Measurements from ENCODE around the gene GSTP1. TPM values are rescaled to one million over a fixed set of nuclear protein-coding genes. Genes with fewer than 3 reads are reported as not detected.
A peak's percentile ranks its signal among the peaks of the same experiment; 100 is the strongest.

The GSTP1 gene
- total RNA-seq, 4 donors from 2014 or later, result 469 to 810 (median 596) TPM

DNA sequence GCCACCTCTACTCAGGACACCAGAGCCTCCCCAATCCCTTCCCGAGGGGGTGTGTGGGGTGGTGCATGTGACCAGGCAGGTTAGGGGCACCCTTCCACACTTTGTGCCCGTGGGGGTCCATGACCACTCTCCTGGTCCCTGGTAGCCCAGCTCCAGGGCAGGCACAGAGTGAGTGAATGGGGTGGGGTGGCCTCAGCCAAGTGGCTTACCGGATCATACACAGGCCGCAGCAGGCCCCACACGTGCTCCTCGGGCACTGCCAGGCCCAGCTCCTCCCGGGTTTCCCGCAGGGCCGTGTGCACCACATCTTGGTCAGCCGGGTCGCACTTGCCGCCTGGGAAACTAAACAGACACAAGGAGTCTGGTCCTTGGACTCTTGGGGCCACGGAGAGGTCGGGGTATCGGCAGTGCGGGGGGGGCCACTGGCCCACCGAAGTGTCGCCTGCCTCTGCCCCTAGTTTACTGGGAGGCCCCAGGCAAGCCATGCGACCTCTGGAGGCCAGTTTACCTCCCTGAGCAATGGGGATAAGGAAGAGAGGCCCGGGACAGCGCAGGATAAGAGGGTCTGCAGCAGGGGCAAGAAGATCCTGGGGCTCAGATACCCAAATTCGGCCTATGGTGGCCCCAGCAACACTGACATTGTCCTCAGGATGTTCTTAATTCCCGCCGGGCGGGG lies 45.2 kb downstream of the GSTP1 start:
- TF ChIP-seq, protein P1, sequence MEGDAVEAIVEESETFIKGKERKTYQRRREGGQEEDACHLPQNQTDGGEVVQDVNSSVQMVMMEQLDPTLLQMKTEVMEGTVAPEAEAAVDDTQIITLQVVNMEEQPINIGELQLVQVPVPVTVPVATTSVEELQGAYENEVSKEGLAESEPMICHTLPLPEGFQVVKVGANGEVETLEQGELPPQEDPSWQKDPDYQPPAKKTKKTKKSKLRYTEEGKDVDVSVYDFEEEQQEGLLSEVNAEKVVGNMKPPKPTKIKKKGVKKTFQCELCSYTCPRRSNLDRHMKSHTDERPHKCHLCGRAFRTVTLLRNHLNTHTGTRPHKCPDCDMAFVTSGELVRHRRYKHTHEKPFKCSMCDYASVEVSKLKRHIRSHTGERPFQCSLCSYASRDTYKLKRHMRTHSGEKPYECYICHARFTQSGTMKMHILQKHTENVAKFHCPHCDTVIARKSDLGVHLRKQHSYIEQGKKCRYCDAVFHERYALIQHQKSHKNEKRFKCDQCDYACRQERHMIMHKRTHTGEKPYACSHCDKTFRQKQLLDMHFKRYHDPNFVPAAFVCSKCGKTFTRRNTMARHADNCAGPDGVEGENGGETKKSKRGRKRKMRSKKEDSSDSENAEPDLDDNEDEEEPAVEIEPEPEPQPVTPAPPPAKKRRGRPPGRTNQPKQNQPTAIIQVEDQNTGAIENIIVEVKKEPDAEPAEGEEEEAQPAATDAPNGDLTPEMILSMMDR (IDR thresholded peaks at IDR 0.05), result no peak
- no peak for TF ChIP-seq EP300 (IDR thresholded peaks at IDR 0.05)
- no peak for TF ChIP-seq POLR2AphosphoS5 (IDR thresholded peaks at IDR 0.05)
- no peak for TF ChIP-seq POLR2A (IDR thresholded peaks at IDR 0.05; ENCODE audit: low read depth)
- H3K4me1 ChIP-seq, result peaks cover 11 to 29% (median 22%) of the 10 kb centered on the region in 4 donors
- H3K27ac ChIP-seq (replicated peaks in 1 of 4), result peak overlapping the region; percentile 95 to 97 (median 96)
- peak overlapping the region; percentile 74 to 94 (median 76) for H3K4me3 ChIP-seq
- intact Hi-C loops (cut with DNase I), result loop anchor here (2.0 kb wide), 1 partner anchor 30 kb away; no protein-coding TSS in a partner anchor
- no peaks in the 10 kb centered on the region for H3K27me3 ChIP-seq
- WGBS, result 32% methylated on average over 3 of the region's 25 CpGs
- H3K9me3 ChIP-seq, result no peaks in the 10 kb centered on the region
- no peak for DNase-seq (ENCODE audit: extremely low spot score)
- no peaks in the 10 kb centered on the region for H3K36me3 ChIP-seq

DNA sequence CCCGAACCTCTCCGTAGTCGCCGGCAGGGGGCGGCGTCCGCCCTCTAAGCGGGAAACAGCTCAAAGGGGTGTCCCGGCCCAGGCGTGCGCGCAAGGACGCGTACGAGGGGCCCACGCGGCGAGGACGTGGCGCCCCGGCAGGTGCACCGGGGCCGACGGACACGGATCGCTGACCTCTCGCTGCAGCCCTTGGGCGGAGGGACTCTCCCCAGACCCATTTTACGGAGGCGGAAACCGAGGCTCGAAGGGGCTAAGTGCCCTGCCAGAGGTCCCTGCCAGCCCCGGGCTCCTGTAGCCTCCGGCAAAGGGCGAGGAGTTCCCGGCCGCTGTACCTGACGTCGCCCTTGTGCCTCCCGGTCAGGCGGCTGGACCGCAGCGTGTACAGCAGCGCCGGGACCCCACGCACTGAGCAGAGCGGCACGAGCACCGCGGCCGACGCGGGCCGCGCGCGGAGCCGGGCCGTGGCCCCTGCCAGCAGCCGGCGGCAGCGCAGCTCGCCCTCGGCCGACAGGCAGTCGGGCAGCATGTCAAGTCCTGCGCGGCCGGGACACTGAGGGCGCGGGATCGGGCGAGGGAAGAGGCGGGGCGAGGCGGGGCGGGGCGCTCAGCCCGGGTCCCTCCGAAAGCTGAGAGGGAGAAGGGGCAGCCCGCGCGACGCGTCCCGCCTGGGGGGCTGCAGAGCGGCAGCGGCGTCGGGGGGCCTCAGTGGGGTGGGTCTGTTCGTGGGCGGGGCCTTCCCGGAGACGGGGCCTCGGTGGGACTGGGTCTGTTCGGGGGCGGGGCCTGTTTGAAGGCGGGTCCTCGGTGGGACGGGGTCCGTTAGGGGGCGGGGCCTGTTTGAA lies 46.0 kb downstream of the GSTP1 start, which contains the start of gene NUDT8:
Gene NUDT8 (minus strand): TSS at position 552 of the 842 bp plus-strand sequence. CDS start 26 bp downstream, at position 526.
- 0% methylated on average over 11 of the region's 102 CpGs for WGBS
- DNase-seq (ENCODE audit: extremely low spot score), result no peak

DNA sequence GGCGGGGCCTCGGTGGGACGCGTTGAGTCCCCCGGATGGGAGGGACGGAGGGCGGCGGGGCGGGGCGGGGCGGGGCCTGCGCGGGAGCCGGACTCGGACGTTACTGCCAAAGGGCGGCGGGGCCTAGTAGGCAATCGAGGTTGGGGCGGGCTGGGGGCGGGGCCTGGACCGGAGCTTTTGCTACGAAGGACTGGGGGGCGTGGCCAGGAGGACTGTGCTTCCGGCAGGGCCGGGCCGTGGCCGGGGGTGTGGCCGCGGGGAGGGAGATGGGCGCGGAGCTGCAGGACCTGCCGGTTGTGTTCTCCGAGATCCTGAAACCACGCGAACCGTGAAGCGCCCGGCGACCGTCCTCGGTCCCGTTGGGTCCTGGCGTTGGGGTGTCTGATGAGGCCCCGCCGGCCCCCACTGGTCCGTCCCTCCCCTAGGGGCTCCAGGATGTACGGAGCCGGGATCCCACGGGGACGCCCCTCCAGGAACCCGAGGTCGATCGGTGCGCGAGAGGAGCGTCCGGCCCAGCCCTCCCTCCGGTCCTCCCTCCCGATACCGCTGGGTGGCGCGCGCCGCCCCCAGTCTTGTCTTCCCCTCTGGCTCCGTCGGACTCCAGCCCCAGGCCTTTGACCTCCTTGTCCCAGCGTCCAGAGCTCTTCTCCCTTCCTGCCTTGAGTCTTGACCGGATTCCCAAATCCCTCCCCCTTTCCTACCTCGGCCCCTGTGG lies 46.8 kb downstream of the GSTP1 start:
- intact Hi-C loops (cut with DNase I), result loop anchor here (5.0 kb wide), 1 partner anchor 177 kb away; no protein-coding TSS in a partner anchor
- Histone ChIP-seq H3K27ac (replicated peaks in 1 of 4) (peak overlapping the region; percentile 95 to 97 (median 96)), H3K27me3 (peaks cover 0 to 8% (median 0%) of the 10 kb centered on the region in 4 donors), H3K9me3 (no peaks in the 10 kb centered on the region), H3K36me3 (no peaks in the 10 kb centered on the region), H3K4me3 (peak overlapping the region; percentile 74 to 94 (median 76)), H3K4me1 (peaks cover 11 to 29% (median 22%) of the 10 kb centered on the region in 4 donors)
- TF ChIP-seq, protein P1 (IDR thresholded peaks at IDR 0.05), result peak; percentile 60 to 76 (median 74)
- no peak for TF ChIP-seq EP300 (IDR thresholded peaks at IDR 0.05)
- peak; percentile 80 to 86 for TF ChIP-seq POLR2AphosphoS5 (IDR thresholded peaks at IDR 0.05)
- no peak for TF ChIP-seq POLR2A (IDR thresholded peaks at IDR 0.05; ENCODE audit: low read depth)
- peak; percentile 100 for DNase-seq (ENCODE audit: extremely low spot score)
- 2% methylated on average over 40 of the region's 70 CpGs for WGBS

More for the DNA sequence above, 46.0 kb downstream of the GSTP1 start, which contains the start of gene NUDT8:
- peaks cover 11 to 29% (median 22%) of the 10 kb centered on the region in 4 donors for H3K4me1 ChIP-seq
- no peaks in the 10 kb centered on the region for H3K36me3 ChIP-seq
- H3K4me3 ChIP-seq, result peak within 1 kb of the TSS; percentile 74 to 94 (median 76)
- TF ChIP-seq, protein P1 (IDR thresholded peaks at IDR 0.05), result peak; percentile 79 to 93 (median 88)
- TF ChIP-seq POLR2AphosphoS5 (IDR thresholded peaks at IDR 0.05) (peak; percentile 9 to 65), POLR2A (IDR thresholded peaks at IDR 0.05; ENCODE audit: low read depth) (no peak), EP300 (IDR thresholded peaks at IDR 0.05) (no peak)
- intact Hi-C loops (cut with DNase I), result loop anchor here (2.0 to 5.0 kb wide), 2 partner anchors 29 to 178 kb away; no protein-coding TSS in a partner anchor
- no peaks in the 10 kb centered on the region for H3K9me3 ChIP-seq
- peak within 1 kb of the TSS; percentile 95 to 97 (median 96) for H3K27ac ChIP-seq (replicated peaks in 1 of 4)
- peaks cover 0 to 2% (median 0%) of the 10 kb centered on the region in 4 donors for H3K27me3 ChIP-seq

DNA sequence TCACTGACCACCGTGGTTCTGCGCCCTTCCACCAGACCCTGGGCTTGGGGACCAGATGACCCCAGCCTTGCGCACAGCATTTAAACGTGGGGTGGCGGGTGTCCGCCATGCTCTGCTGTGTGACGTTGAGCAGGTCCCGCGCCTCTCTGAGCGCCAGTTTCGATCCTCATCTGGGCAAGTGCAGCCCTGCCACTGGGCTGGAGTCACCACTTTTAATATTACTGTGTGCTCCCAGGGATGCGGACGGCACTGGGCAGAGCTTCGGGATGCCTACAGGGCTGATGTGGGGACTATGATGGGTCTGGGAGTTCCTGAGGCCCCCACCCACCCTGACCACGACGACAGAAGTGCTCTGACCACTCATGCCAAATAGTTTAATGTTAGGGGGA lies 47.3 kb downstream of the GSTP1 start:
- no peaks in the 10 kb centered on the region for H3K36me3 ChIP-seq
- peaks cover 0 to 8% (median 0%) of the 10 kb centered on the region in 4 donors for H3K27me3 ChIP-seq
- TF ChIP-seq POLR2AphosphoS5 (IDR thresholded peaks at IDR 0.05), result no peak
- DNase-seq (ENCODE audit: extremely low spot score), result no peak
- WGBS, result 52% methylated on average over 15 of the region's 16 CpGs
- peak overlapping the region; percentile 74 to 94 (median 76) for H3K4me3 ChIP-seq
- H3K4me1 ChIP-seq, result peaks cover 11 to 29% (median 22%) of the 10 kb centered on the region in 4 donors
- intact Hi-C loops (cut with DNase I), result loop anchor here (5.0 kb wide), 1 partner anchor 176 kb away; no protein-coding TSS in a partner anchor
- H3K9me3 ChIP-seq, result no peaks in the 10 kb centered on the region
- H3K27ac ChIP-seq (replicated peaks in 1 of 4), result peak overlapping the region; percentile 95 to 97 (median 96)
